GM19351 (cell line): Measurements from ENCODE around the gene GDF10.

ENCODE experiments used
- ATAC-seq: cut with Tn5 transposase; IDR thresholded peaks from one replicate; pipeline ENCODE4 v1.9.1; 2021; ENCODE audit warnings: mild to moderate bottlenecking, moderate library complexity; ENCODE audit not compliant: unreplicated experiment

Gene GDF10, protein sequence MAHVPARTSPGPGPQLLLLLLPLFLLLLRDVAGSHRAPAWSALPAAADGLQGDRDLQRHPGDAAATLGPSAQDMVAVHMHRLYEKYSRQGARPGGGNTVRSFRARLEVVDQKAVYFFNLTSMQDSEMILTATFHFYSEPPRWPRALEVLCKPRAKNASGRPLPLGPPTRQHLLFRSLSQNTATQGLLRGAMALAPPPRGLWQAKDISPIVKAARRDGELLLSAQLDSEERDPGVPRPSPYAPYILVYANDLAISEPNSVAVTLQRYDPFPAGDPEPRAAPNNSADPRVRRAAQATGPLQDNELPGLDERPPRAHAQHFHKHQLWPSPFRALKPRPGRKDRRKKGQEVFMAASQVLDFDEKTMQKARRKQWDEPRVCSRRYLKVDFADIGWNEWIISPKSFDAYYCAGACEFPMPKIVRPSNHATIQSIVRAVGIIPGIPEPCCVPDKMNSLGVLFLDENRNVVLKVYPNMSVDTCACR

GRCh38 chr10:47299611-47300428 lies at the start of gene GDF10:
TSS of gene GDF10 (plus strand) at chr10:47300197. CDS start at chr10:47300652, 455 bp downstream.
- ATAC-seq, result no peak

DNA sequence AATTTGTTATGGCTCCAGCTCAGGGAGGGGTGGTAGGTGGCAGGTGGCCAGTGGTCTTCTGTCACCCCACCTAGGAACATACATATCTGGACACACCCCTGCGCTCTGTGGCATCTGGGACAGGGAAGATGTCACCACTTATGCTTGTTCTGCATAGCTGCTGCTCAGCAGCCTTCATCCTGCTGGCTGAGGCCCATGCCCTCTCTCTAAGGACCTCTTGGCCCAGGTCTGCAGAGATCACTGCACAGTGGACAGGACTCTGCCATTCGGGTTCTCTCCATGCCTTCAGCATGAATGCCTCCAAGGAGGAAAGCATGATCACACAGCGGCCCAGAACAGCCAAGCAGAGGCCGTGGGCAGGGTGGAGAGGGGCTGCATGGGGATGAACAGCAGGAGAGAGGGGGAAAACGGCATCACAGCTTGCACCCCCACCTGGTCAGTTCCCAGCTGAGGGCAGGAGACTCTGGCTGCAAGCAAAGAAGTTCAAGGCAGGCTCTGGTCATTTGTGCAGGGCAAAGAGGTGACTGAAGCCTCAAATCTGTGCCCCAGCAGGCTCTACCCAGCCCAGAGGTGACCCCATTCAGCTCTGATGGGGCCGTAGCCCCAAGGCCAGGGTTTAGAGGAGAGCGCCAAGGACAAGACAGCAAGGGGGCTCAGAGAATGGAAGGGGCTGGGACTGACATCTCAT lies 47.8 kb upstream of the GDF10 start:
- ATAC-seq, result no peak

GRCh38 chr10:47253030-47253637 lies 46.9 kb upstream of the GDF10 start:
- ATAC-seq, result no peak

- no peak for ATAC-seq
These were observed 46.2 kb upstream of the GDF10 start for GRCh38 chr10:47253651-47254375.

DNA sequence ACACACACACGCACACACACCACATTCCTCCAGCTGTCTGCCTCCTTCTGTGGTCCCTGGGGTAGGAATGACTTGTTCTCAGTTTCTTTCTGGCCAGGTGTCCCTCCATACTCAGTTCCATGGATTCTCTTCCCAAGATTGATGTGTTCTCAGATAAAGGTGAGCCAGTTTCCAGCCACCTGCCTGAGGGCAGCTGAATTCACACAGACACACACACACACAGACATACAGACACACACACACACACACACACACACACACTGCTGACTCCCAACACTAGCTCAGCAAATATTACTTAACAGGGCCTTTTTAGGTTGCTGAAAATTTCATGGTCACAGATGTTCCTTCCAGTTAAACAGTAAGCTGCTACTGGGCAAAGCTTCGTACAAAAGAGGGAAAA lies 45.4 kb upstream of the GDF10 start:
- ATAC-seq, result no peak

- ATAC-seq, result no peak
These were observed 44.8 kb upstream of the GDF10 start for GRCh38 chr10:47255033-47255813.

- no peak for ATAC-seq
These were observed 44.1 kb upstream of the GDF10 start for GRCh38 chr10:47255866-47256265.

DNA sequence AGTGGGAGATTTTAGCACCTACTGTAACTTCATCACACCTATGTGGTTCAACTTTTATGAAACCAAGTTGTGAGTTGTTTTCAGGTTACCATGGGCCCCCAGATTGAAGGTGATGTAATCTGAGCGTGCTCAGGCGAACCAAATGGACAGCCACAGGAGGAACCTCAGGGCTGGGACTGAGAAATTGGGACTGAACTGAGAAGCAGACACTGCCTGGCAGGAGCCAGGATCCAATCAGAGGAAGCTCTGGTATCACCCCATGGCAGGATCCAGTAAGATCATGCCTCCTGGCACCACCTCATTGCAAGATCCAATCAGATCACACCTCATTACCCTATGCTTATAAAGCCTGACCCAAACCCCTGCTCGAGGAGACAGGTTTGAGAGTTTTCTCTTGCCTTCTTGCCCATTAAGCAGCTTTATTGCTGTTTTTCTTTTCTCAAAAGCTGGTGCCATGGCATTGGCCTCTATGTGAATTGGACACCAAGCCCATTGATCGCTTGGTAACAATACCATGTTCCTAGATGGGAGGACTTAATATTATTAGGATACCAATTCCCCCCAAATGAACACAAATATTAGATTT lies 43.2 kb upstream of the GDF10 start:
- ATAC-seq, result no peak

DNA sequence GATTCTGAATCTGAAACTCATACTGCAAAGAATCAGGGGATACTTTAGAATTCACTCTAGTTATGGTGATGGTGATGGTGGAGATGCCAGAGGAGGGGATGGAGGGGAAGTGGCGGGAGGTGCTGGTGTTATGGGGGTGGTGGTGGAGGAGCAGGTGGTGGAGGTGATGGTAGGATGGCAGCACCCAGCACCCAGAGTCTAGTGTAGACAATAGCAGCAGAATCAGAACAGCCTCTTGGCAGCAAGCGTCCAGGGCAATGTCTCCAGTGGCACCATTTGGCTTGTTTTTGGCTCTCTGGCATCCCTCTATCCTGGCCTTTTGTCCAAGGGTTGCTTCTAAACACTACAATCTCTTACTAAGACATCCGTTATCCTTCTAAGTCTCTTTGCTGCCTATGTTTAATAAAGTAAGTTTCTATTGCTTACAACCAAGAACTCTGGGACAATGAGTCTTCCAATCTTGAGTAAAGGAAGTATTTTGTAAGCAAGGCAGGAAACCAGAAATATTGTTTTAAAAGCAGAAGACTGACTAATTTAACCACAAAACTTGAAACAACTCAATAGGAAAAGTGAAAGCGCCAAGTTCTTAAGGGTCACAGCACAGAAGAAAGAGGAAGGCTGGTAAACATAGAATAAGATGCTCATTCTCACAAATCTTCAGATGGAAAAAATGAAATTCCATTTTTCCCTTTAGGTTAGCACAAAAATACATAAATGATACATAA lies 42.4 kb upstream of the GDF10 start:
- no peak for ATAC-seq

GRCh38 chr10:47258921-47259320 lies 41.1 kb upstream of the GDF10 start:
- ATAC-seq, result no peak

DNA sequence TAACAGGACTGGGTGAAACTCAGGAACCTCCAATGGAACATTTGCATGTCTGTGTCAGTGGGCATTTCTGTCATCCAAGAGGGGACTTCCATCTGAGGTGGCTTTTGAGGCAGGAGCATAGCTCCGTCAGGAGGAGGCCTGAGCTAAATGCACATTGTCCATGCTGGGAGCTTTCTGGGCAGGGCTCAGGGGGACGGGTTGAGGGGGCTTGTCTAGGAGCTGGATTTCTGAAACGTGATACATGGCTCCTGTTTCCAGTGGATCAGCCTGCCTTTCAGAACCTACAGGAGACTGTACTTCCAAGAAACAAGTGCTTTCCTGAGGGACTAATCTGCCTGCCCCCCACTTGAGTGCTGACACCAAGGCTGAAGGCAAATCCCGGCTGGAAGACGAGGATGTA lies 40.5 kb upstream of the GDF10 start:
- ATAC-seq, result no peak

GRCh38 chr10:47260505-47261111 lies 39.4 kb upstream of the GDF10 start:
- ATAC-seq, result no peak

GRCh38 chr10:47261121-47261520 lies 38.9 kb upstream of the GDF10 start:
- ATAC-seq, result peak; percentile 97

- no peak for ATAC-seq
These were observed 38.4 kb upstream of the GDF10 start for GRCh38 chr10:47261556-47261955.

GRCh38 chr10:47262606-47263533 lies 37.1 kb upstream of the GDF10 start:
- ATAC-seq, result no peak

DNA sequence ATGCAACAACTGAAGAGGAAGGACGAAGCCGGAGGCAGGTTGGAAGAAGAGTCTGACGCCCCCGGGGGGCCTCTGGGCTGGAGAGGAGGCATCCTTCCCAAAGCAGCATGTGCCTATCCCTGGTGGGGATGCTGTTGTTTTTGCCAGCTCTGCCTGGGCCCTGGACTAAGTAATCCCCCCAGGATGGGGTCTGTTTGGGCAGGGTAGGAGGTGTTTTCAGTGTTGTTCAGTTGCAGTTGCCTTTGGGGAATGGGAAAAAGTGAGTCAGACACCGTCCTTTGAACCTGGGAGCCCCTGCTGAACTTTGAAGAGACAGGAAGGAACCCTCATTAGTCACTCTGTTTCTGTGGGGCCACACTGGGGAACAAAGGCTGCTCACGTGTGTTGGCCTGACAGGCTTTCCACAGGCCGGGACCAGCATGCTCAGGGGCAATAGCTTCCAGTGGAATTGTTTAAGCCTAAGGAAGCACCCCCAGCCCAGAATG lies 35.2 kb upstream of the GDF10 start:
- ATAC-seq, result no peak

- ATAC-seq, result no peak
These were observed 33.4 kb upstream of the GDF10 start for GRCh38 chr10:47266602-47267001.
